ENCODE data around the gene ST3GAL6.

DNA sequence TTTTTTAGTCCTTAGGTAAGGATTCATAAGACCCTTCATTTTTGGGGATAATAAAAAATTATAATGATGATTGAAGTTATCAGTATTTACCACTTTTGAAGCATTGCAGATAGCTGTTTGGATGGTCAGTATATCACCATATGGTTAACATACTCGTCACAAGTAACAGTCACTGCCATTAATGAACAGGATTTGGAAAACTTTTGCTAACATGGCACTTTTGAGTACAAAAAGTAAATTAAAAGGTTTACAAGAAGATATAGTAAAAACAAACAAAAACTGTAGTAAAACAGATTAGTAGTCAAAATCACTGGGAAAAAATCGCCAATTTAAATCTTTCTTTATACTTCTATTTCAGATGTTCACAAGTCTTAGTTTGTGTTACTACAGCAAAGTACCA lies 37.8 kb upstream of the ST3GAL6 start:
- TF ChIP-seq, protein P1, sequence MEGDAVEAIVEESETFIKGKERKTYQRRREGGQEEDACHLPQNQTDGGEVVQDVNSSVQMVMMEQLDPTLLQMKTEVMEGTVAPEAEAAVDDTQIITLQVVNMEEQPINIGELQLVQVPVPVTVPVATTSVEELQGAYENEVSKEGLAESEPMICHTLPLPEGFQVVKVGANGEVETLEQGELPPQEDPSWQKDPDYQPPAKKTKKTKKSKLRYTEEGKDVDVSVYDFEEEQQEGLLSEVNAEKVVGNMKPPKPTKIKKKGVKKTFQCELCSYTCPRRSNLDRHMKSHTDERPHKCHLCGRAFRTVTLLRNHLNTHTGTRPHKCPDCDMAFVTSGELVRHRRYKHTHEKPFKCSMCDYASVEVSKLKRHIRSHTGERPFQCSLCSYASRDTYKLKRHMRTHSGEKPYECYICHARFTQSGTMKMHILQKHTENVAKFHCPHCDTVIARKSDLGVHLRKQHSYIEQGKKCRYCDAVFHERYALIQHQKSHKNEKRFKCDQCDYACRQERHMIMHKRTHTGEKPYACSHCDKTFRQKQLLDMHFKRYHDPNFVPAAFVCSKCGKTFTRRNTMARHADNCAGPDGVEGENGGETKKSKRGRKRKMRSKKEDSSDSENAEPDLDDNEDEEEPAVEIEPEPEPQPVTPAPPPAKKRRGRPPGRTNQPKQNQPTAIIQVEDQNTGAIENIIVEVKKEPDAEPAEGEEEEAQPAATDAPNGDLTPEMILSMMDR (IDR thresholded peaks at IDR 0.05) = no peak
- TF ChIP-seq POLR2A (IDR thresholded peaks at IDR 0.05) (no peak), POLR2AphosphoS5 (IDR thresholded peaks at IDR 0.05) (no peak), EP300 (IDR thresholded peaks at IDR 0.05) (no peak)
